ENCODE results near the gene CTNNA2. TPM values are rescaled to one million over a fixed set of nuclear protein-coding genes. Genes with fewer than 3 reads are reported as not detected.

CTNNA2 gene
- total RNA-seq, 1 experiment from 2014 or later = 5.5 TPM

DNA sequence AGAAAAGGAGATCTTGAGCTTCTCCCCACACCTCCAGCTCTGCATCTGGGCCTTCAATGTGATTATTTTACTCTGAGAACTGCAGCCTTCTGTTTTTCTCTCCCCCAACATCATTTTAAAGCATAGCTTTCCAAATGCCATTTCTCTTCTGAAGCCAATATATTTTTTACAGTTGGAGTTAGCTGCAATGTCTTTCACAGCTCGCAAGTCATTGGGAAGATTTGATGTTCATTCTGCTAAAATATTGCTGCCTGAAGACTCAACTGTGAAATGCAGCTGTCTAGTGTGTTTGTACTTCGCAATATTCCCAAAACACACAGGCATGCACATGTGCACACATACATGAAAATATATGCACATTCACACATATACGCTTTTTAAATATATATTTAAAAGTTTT is 496.4 kb downstream of the CTNNA2 start:
- WGBS (ENCODE audit: extremely low coverage, insufficient read length, low lambda C conversion rate) = no CpG with 5 or more reads among the region's 3 CpGs
- peaks cover 67% of the 10 kb centered on the region for H3K27me3 Mint-ChIP-seq (ENCODE audit: low read depth)

More for the DNA sequence above, 496.4 kb downstream of the CTNNA2 start:
- no peak overlapping the region for H3K27ac Mint-ChIP-seq
- H2BK5ac ChIP-seq (ENCODE audit: insufficient read length, low read length) = no peak overlapping the region
- H2AK5ac ChIP-seq (ENCODE audit: insufficient read length, low read length) = no peak overlapping the region
- no peak overlapping the region for H2BK15ac ChIP-seq (ENCODE audit: low read depth, low read length)
- H2BK120ac ChIP-seq (ENCODE audit: low read depth, low read length, poor library complexity, severe bottlenecking) = no peak overlapping the region
- no peak overlapping the region for H3K14ac ChIP-seq (ENCODE audit: insufficient read depth, low read length)
- H4K20me1 ChIP-seq (ENCODE audit: control insufficient read depth, insufficient read depth, insufficient read length) = no peaks in the 10 kb centered on the region
- no peak for DNase-seq
- no peak overlapping the region for H4K8ac ChIP-seq (replicated peaks; ENCODE audit: insufficient read length, low read depth, low read length)
- H3K9me3 ChIP-seq (ENCODE audit: control insufficient read depth, low read depth, low read length) = no peaks in the 10 kb centered on the region
- H3K4me1 ChIP-seq (ENCODE audit: insufficient read depth, low read length) = peaks cover 8% of the 10 kb centered on the region; the same call in 1 of the 2 replicates
- no peak overlapping the region for H3T11ph ChIP-seq (ENCODE audit: low read length)
- no peaks in the 10 kb centered on the region for H3K79me1 ChIP-seq (ENCODE audit: insufficient read depth, low read depth, low read length, poor library complexity, severe bottlenecking)
- H3K4me3 Mint-ChIP-seq = no peak overlapping the region
- H2BK20ac ChIP-seq (ENCODE audit: low read depth, low read length, poor library complexity, severe bottlenecking) = no peak overlapping the region
- H3K23ac ChIP-seq (ENCODE audit: insufficient read length, low read depth, low read length) = no peak overlapping the region
- H2BK12ac ChIP-seq (ENCODE audit: insufficient read length, low read depth, low read length) = no peak overlapping the region
- TF ChIP-seq, protein P1, sequence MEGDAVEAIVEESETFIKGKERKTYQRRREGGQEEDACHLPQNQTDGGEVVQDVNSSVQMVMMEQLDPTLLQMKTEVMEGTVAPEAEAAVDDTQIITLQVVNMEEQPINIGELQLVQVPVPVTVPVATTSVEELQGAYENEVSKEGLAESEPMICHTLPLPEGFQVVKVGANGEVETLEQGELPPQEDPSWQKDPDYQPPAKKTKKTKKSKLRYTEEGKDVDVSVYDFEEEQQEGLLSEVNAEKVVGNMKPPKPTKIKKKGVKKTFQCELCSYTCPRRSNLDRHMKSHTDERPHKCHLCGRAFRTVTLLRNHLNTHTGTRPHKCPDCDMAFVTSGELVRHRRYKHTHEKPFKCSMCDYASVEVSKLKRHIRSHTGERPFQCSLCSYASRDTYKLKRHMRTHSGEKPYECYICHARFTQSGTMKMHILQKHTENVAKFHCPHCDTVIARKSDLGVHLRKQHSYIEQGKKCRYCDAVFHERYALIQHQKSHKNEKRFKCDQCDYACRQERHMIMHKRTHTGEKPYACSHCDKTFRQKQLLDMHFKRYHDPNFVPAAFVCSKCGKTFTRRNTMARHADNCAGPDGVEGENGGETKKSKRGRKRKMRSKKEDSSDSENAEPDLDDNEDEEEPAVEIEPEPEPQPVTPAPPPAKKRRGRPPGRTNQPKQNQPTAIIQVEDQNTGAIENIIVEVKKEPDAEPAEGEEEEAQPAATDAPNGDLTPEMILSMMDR (conservative IDR thresholded peaks at IDR 0.05) = no peak
- no peak overlapping the region for H3K18ac ChIP-seq (ENCODE audit: insufficient read length, low read depth, low read length)
- no peak overlapping the region for H3K56ac ChIP-seq (ENCODE audit: insufficient read length, low read depth, low read length)
- H3K27ac ChIP-seq (ENCODE audit: insufficient read length, low read depth, low read length) = no peak overlapping the region
- no peaks in the 10 kb centered on the region for H3K79me2 ChIP-seq (ENCODE audit: insufficient read depth, low read length)
- H3K9ac ChIP-seq (ENCODE audit: extremely low read depth, insufficient read length, low read length) = no peak overlapping the region
- no peak overlapping the region for H3K4ac ChIP-seq (ENCODE audit: low read depth, low read length)
- no peak overlapping the region for H4K5ac ChIP-seq (ENCODE audit: insufficient read length, low read depth, low read length)
- H2AFZ ChIP-seq (ENCODE audit: low read length) = no peak overlapping the region
- H3K4me2 ChIP-seq (ENCODE audit: insufficient read depth, insufficient read length, low read length) = no peak overlapping the region
- H3K36me3 Mint-ChIP-seq (ENCODE audit: insufficient read depth in 1 of 3, low read depth in 3 of 3) = no peaks in the 10 kb centered on the region
- H4K91ac ChIP-seq (ENCODE audit: insufficient read length, low read depth, low read length) = no peak overlapping the region
- no peaks in the 10 kb centered on the region for H3K9me3 Mint-ChIP-seq
- H3K27me3 ChIP-seq (ENCODE audit: insufficient read depth, low read length) = peaks cover 12% of the 10 kb centered on the region; the same call in 1 of the 2 replicates
- H3K23me2 ChIP-seq (ENCODE audit: insufficient read length, low read depth, low read length, poor library complexity, severe bottlenecking) = peaks cover 2% of the 10 kb centered on the region
- peaks cover 20 to 30% of the 10 kb centered on the region in 2 experiments for H3K4me1 Mint-ChIP-seq

Measured in H9 (cell line).